Loucy (cell line): ENCODE data around the gene UBE2D1.

Experiments
- H2AFZ ChIP-seq: fragments of 200-600 bp; sonication (generic); 2 replicates; pipeline ENCODE4 v1.6.0; 2016; ENCODE audit warnings: antibody characterized with exemption, mild to moderate bottlenecking, low read length, moderate library complexity
- H3F3A ChIP-seq: fragments of 200-600 bp; 2 replicates; pipeline ENCODE4 v1.6.0; 2016; ENCODE audit warnings: antibody characterized with exemption, low read depth, mild to moderate bottlenecking
- H3K27me3 ChIP-seq: fragments of 200-600 bp; sonication (generic); 2 replicates; pipeline ENCODE4 v1.6.1; 2014; ENCODE audit warnings: low read length, mild to moderate bottlenecking; ENCODE audit not compliant: insufficient read depth, poor library complexity, severe bottlenecking
- H3K36me3 ChIP-seq: fragments of 200-600 bp; sonication (generic); 2 replicates; pipeline ENCODE4 v1.6.1; 2016; ENCODE audit warnings: low read length; ENCODE audit not compliant: insufficient read depth
- H3K4me1 ChIP-seq: fragments of 200-600 bp; sonication (generic); 2 replicates; pipeline ENCODE4 v1.5.1; 2014; ENCODE audit warnings: low read length, mild to moderate bottlenecking; ENCODE audit not compliant: insufficient read depth, poor library complexity, severe bottlenecking
- H3K4me2 ChIP-seq: fragments of 200-600 bp; sonication (generic); 2 replicates; pipeline ENCODE4 v1.6.0; 2014; ENCODE audit warnings: antibody characterized with exemption, low read length, low read depth, mild to moderate bottlenecking; ENCODE audit not compliant: poor library complexity, severe bottlenecking
- H3K4me3 ChIP-seq: fragments of 200-600 bp; sonication (generic); 2 replicates; pipeline ENCODE4 v1.5.1; 2014; ENCODE audit warnings: low read length, mild to moderate bottlenecking, mixed read lengths; ENCODE audit not compliant: poor library complexity, severe bottlenecking
- H3K79me2 ChIP-seq: fragments of 200-600 bp; sonication (generic); 2 replicates; pipeline ENCODE4 v1.6.1; 2014; ENCODE audit warnings: low read length; ENCODE audit not compliant: insufficient read depth
- H3K9ac ChIP-seq: fragments of 200-600 bp; sonication (generic); 2 replicates; pipeline ENCODE4 v1.6.0; 2014; ENCODE audit warnings: mild to moderate bottlenecking, low read depth, low read length, moderate library complexity; ENCODE audit not compliant: poor library complexity, severe bottlenecking
- H3K9me2 ChIP-seq: fragments of 200-600 bp; sonication (generic); replicated peaks from 2 replicates; pipeline ENCODE4 v1.6.1; 2016; ENCODE audit warnings: low read depth, low read length, mixed read lengths
- H3K9me3 ChIP-seq: fragments of 200-600 bp; sonication (generic); 2 replicates; pipeline ENCODE4 v1.6.1; 2014; ENCODE audit warnings: mild to moderate bottlenecking, antibody characterized with exemption, low read length, low read depth; ENCODE audit not compliant: insufficient read depth
- H4K20me1 ChIP-seq: fragments of 200-600 bp; sonication (generic); 2 replicates; pipeline ENCODE4 v1.6.0; 2014; ENCODE audit warnings: antibody characterized with exemption, low read length, mild to moderate bottlenecking; ENCODE audit not compliant: insufficient read depth, poor library complexity, severe bottlenecking
- CTCF ChIP-seq: fragments of 200-600 bp; sonication (generic); conservative IDR thresholded peaks from 2 replicates; pipeline ENCODE4 v1.5.1; 2014; ENCODE audit warnings: mild to moderate bottlenecking, antibody characterized with exemption, low read length
- EZH2phosphoT487 ChIP-seq: fragments of 200-600 bp; IDR thresholded peaks from 2 replicates; pipeline ENCODE4 v1.6.1; 2018; ENCODE audit warnings: antibody characterized with exemption, mild to moderate bottlenecking, moderate library complexity, borderline replicate concordance

UBE2D1 gene

DNA sequence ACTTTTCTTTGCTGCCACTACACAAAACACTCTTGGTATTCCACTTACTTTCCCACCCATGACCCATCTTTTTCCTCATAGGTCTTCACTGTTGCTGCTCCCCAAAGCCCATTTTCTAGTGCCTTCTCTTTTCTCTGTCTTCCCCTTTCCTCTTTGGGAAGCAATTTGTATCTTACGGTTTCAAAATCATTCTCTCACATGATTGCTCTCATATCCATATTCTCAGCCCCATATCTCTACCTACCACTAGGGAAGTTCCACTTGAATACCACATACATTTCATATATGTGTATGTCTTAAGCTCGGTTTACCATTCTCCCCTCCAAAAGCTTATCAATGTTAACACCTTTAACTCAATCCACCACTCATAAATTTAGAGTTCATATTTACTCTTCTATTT lies 3.2 kb upstream of the UBE2D1 start:
- Histone ChIP-seq H3K4me3 (no peak overlapping the region), H3K4me2 (no peak overlapping the region), H3K9me3 (no peaks in the 10 kb centered on the region), H2AFZ (no peak overlapping the region), H3K27me3 (no peaks in the 10 kb centered on the region), H3K9me2 (no peaks in the 10 kb centered on the region), H3K36me3 (no peaks in the 10 kb centered on the region), H3K9ac (no peak overlapping the region), H4K20me1 (peaks cover 13% of the 10 kb centered on the region), H3K79me2 (peaks cover 18% of the 10 kb centered on the region), H3K4me1 (peaks cover 17% of the 10 kb centered on the region), H3F3A (no peaks in the 10 kb centered on the region)
- TF ChIP-seq CTCF, result no peak
- no peak for TF ChIP-seq EZH2phosphoT487

GRCh38 chr10:58335306-58336005 lies 650 bp downstream of the UBE2D1 start:
- Histone ChIP-seq H2AFZ (peak overlapping the region; percentile 88), H3K9me2 (no peaks in the 10 kb centered on the region), H3K79me2 (peaks cover 30% of the 10 kb centered on the region), H3F3A (no peaks in the 10 kb centered on the region), H3K4me3 (peak overlapping the region; percentile 90), H3K4me1 (peaks cover 30% of the 10 kb centered on the region), H4K20me1 (peaks cover 26% of the 10 kb centered on the region), H3K9ac (peak overlapping the region; percentile 75), H3K4me2 (peak overlapping the region; percentile 98), H3K9me3 (no peaks in the 10 kb centered on the region), H3K27me3 (no peaks in the 10 kb centered on the region), H3K36me3 (no peaks in the 10 kb centered on the region)
- TF ChIP-seq CTCF (no peak), EZH2phosphoT487 (no peak)

GRCh38 chr10:58336242-58336641 lies 1.4 kb downstream of the UBE2D1 start:
- Histone ChIP-seq H3K9me2 (no peaks in the 10 kb centered on the region), H3K27me3 (no peaks in the 10 kb centered on the region), H2AFZ (no peak overlapping the region), H3K4me1 (peaks cover 35% of the 10 kb centered on the region), H4K20me1 (peaks cover 26% of the 10 kb centered on the region), H3K9ac (peak overlapping the region; percentile 75), H3K4me3 (peak overlapping the region; percentile 90), H3K36me3 (no peaks in the 10 kb centered on the region), H3K4me2 (peak overlapping the region; percentile 98), H3K79me2 (peaks cover 30% of the 10 kb centered on the region), H3K9me3 (no peaks in the 10 kb centered on the region), H3F3A (no peaks in the 10 kb centered on the region)
- TF ChIP-seq CTCF (no peak), EZH2phosphoT487 (no peak)
